ENCODE data around the gene RPS6KA5.
A peak's percentile ranks its signal among the peaks of the same experiment; 100 is the strongest.
"Not testable (repeated sequence)": the region's sequence is repeated elsewhere in the genome, so short reads cannot be mapped to it uniquely, and the experiment has no call there.

Gene RPS6KA5

GRCh38 chr14:91060351-91061055, at the start of gene RPS6KA5:
Gene RPS6KA5 (minus strand): TSS chr14:91060641. CDS start chr14:91060434, 207 bp downstream.
- peak; percentile 99 to 100 (median 100) for DNase-seq (ENCODE audit: low read depth in 3 of 3)

GRCh38 chr14:91108941-91109611, 48.6 kb upstream of the RPS6KA5 start:
- DNase-seq (ENCODE audit: low read depth in 3 of 3), result no peak

GRCh38 chr14:91103116-91103515, 42.7 kb upstream of the RPS6KA5 start:
- DNase-seq (ENCODE audit: low read depth in 3 of 3), result no peak

GRCh38 chr14:91100102-91100501, 39.7 kb upstream of the RPS6KA5 start:
- DNase-seq (ENCODE audit: low read depth in 3 of 3), result no peak

GRCh38 chr14:91098591-91098990, 38.1 kb upstream of the RPS6KA5 start:
- no peak for DNase-seq (ENCODE audit: low read depth in 3 of 3)

- DNase-seq (ENCODE audit: low read depth in 3 of 3), result not testable (repeated sequence)
These were observed 37.2 kb upstream of the RPS6KA5 start for GRCh38 chr14:91097657-91098056.

GRCh38 chr14:91095178-91095577, 34.7 kb upstream of the RPS6KA5 start:
- no peak for DNase-seq (ENCODE audit: low read depth in 3 of 3)

GRCh38 chr14:91094772-91095171, 34.3 kb upstream of the RPS6KA5 start:
- no peak for DNase-seq (ENCODE audit: low read depth in 3 of 3)

- DNase-seq (ENCODE audit: low read depth in 3 of 3), result not testable (repeated sequence)
These were observed 33.5 kb upstream of the RPS6KA5 start for GRCh38 chr14:91093743-91094472.

- DNase-seq (ENCODE audit: low read depth in 3 of 3), result no peak
These were observed 31.6 kb upstream of the RPS6KA5 start for GRCh38 chr14:91092073-91092472.

- DNase-seq (ENCODE audit: low read depth in 3 of 3), result no peak
These were observed 30.3 kb upstream of the RPS6KA5 start for GRCh38 chr14:91090743-91091142.

- no peak for DNase-seq (ENCODE audit: low read depth in 3 of 3)
These were observed 29.6 kb upstream of the RPS6KA5 start for GRCh38 chr14:91089958-91090535.

GRCh38 chr14:91088585-91089235, 28.3 kb upstream of the RPS6KA5 start:
- DNase-seq (ENCODE audit: low read depth in 3 of 3), result no peak

- DNase-seq (ENCODE audit: low read depth in 3 of 3), result not testable (repeated sequence)
These were observed 27.0 kb upstream of the RPS6KA5 start for GRCh38 chr14:91087470-91087869.

- no peak for DNase-seq (ENCODE audit: low read depth in 3 of 3)
These were observed 24.1 kb upstream of the RPS6KA5 start for GRCh38 chr14:91084516-91084915.

GRCh38 chr14:91082282-91082681, 21.8 kb upstream of the RPS6KA5 start:
- no peak for DNase-seq (ENCODE audit: low read depth in 3 of 3)

GRCh38 chr14:91080071-91080470, 19.6 kb upstream of the RPS6KA5 start:
- DNase-seq (ENCODE audit: low read depth in 3 of 3), result no peak

- peak; percentile 35 to 49 (median 35) for DNase-seq (ENCODE audit: low read depth in 3 of 3)
These were observed 17.8 kb upstream of the RPS6KA5 start for GRCh38 chr14:91078095-91078737.

- no peak for DNase-seq (ENCODE audit: low read depth in 3 of 3)
These were observed 15.1 kb upstream of the RPS6KA5 start for GRCh38 chr14:91075553-91075952.

GRCh38 chr14:91070572-91070971, 10.1 kb upstream of the RPS6KA5 start:
- no peak for DNase-seq (ENCODE audit: low read depth in 3 of 3)

GRCh38 chr14:91068642-91069041, 8.2 kb upstream of the RPS6KA5 start:
- no peak for DNase-seq (ENCODE audit: low read depth in 3 of 3)
